ENCODE measurements around the gene PALM. TPM values are rescaled to one million over a fixed set of nuclear protein-coding genes. Genes with fewer than 3 reads are reported as not detected.

PALM gene
- total RNA-seq, 1 experiment from 2014 or later, result 21.2 TPM

DNA sequence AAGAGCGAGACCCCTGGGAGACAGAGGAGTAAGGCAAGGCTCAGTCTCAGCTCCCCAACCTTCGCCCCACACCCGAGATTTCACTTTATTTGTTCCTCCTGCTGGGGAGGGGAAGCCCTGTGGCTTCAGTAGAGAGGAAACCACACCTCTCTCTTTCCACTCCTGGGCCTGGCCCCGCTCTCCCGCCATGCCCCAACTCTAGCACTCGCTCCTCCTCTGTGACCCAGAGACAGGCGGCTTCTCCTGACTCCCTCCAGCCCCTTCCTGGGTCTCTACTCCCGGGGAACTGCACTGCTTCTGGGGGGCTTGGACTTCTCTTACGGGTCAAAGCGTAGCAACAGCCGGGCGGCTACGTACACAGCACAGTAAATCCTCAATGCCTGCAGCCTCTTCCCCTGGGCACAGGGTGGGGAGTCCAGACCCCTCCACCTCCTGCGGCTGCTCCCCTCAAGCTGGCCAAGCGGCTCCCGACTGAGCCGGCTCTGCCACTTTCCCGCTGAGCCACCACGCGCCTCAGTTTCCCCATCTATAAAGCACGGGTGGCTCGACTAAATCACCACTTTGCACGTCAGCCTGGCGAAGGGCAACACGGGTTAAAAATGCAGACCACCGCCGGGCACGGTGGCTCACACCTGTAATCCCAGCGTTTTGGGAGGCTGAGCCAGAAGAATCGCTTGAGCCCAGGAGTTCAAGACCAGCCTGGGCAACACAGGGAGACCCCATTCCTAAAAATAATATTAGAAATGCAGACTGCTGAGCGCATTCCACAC, 47.1 kb upstream of the PALM start:
- Histone ChIP-seq H3K4me1 (ENCODE audit: insufficient read depth, low read length, poor library complexity, severe bottlenecking) (peaks cover 17% of the 10 kb centered on the region), H3K9me3 (ENCODE audit: low read depth, low read length, poor library complexity, severe bottlenecking) (no peaks in the 10 kb centered on the region), H3K27ac (ENCODE audit: low read depth, low read length, poor library complexity, severe bottlenecking) (peak overlapping the region; percentile 95), H3K27me3 (replicated peaks; ENCODE audit: insufficient read depth, low read depth, low read length, poor library complexity) (no peaks in the 10 kb centered on the region), H3K4me3 (ENCODE audit: low read depth, low read length, poor library complexity, severe bottlenecking) (peak overlapping the region; percentile 99), H3K36me3 (ENCODE audit: insufficient read depth, low read length, poor library complexity, severe bottlenecking) (peaks cover 2% of the 10 kb centered on the region)
- ChIA-PET CTCF (no interaction called here), POLR2A (ENCODE audit: low non-redundant PET) (no interaction called here)
- TF ChIP-seq, protein P1, sequence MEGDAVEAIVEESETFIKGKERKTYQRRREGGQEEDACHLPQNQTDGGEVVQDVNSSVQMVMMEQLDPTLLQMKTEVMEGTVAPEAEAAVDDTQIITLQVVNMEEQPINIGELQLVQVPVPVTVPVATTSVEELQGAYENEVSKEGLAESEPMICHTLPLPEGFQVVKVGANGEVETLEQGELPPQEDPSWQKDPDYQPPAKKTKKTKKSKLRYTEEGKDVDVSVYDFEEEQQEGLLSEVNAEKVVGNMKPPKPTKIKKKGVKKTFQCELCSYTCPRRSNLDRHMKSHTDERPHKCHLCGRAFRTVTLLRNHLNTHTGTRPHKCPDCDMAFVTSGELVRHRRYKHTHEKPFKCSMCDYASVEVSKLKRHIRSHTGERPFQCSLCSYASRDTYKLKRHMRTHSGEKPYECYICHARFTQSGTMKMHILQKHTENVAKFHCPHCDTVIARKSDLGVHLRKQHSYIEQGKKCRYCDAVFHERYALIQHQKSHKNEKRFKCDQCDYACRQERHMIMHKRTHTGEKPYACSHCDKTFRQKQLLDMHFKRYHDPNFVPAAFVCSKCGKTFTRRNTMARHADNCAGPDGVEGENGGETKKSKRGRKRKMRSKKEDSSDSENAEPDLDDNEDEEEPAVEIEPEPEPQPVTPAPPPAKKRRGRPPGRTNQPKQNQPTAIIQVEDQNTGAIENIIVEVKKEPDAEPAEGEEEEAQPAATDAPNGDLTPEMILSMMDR (conservative IDR thresholded peaks at IDR 0.05; ENCODE audit: low read depth, low read length), result no peak
- TF ChIP-seq EZH2 (IDR thresholded peaks at IDR 0.05; ENCODE audit: borderline replicate concordance, low read depth, low read length, poor library complexity, severe bottlenecking), result no peak
- no TSS peak for BruUV-seq (replicated peaks)
- DNase-seq (ENCODE audit: low spot score), result no peak
- intact Hi-C loops (cut with micrococcal nuclease; ENCODE audit: unreplicated experiment), result loop anchor here (10.0 kb wide), 1 partner anchor 253 kb away; the partner anchor contains the start of genes KISS1R and R3HDM4

DNA sequence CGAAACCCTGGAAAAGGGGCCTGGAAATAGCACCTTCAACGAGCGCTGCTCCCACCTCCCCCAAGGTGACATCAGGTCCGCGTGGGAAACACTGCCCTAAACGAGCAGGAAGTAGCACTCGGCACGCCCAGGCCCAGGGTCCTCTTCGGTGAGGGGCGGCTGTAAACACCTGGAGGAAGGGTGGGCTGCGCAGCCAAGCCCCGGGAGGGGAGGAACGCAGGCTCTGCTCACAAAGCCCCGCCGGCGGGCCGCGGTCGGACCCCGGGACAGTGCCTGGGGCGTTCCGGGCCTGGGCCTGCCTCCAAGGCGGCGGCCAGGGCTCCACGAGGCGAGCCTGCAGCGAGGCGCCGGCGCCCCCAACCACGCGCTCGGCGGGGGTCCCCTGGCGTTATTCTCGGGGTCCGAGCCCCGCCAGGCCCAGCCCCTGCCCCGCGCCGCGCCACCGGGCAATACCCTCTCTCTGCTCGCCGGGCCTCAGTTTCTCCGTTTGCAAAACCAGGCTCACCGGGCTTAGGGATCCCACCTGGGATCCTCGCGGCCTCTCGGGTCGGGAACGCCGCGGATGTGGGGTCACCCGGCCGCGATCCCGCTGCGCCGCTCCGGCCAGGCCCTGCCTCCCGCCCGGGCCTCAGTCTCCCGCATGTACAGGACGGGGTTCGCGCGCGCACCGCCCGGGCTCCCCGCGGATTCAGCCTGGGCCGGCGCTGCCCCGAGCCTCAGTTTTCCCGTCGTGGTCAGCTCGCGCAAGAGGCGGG, 46.4 kb upstream of the PALM start:
- Histone ChIP-seq H3K9me3 (ENCODE audit: low read depth, low read length, poor library complexity, severe bottlenecking) (no peaks in the 10 kb centered on the region), H3K36me3 (ENCODE audit: insufficient read depth, low read length, poor library complexity, severe bottlenecking) (no peaks in the 10 kb centered on the region), H3K4me1 (ENCODE audit: insufficient read depth, low read length, poor library complexity, severe bottlenecking) (peaks cover 17% of the 10 kb centered on the region), H3K27ac (ENCODE audit: low read depth, low read length, poor library complexity, severe bottlenecking) (peak overlapping the region; percentile 95), H3K4me3 (ENCODE audit: low read depth, low read length, poor library complexity, severe bottlenecking) (peak overlapping the region; percentile 99), H3K27me3 (replicated peaks; ENCODE audit: insufficient read depth, low read depth, low read length, poor library complexity) (no peaks in the 10 kb centered on the region)
- ChIA-PET POLR2A (ENCODE audit: low non-redundant PET) (interaction anchor here (0.7 kb wide), 1 partner anchor 142 kb away, joined by 13 read pairs; no protein-coding TSS in a partner anchor), CTCF (interaction anchor here (1.0 kb wide), 1 partner anchor 72 kb away, joined by 6 read pairs; no protein-coding TSS in a partner anchor)
- no peak for TF ChIP-seq EZH2 (IDR thresholded peaks at IDR 0.05; ENCODE audit: borderline replicate concordance, low read depth, low read length, poor library complexity, severe bottlenecking)
- TF ChIP-seq, protein P1 (conservative IDR thresholded peaks at IDR 0.05; ENCODE audit: low read depth, low read length), result no peak
- DNase-seq (ENCODE audit: low spot score), result no peak
- intact Hi-C loops (cut with micrococcal nuclease; ENCODE audit: unreplicated experiment), result loop anchor here (10.0 kb wide), 1 partner anchor 252 kb away; the partner anchor contains the start of genes KISS1R and R3HDM4
- no TSS peak for BruUV-seq (replicated peaks)

DNA sequence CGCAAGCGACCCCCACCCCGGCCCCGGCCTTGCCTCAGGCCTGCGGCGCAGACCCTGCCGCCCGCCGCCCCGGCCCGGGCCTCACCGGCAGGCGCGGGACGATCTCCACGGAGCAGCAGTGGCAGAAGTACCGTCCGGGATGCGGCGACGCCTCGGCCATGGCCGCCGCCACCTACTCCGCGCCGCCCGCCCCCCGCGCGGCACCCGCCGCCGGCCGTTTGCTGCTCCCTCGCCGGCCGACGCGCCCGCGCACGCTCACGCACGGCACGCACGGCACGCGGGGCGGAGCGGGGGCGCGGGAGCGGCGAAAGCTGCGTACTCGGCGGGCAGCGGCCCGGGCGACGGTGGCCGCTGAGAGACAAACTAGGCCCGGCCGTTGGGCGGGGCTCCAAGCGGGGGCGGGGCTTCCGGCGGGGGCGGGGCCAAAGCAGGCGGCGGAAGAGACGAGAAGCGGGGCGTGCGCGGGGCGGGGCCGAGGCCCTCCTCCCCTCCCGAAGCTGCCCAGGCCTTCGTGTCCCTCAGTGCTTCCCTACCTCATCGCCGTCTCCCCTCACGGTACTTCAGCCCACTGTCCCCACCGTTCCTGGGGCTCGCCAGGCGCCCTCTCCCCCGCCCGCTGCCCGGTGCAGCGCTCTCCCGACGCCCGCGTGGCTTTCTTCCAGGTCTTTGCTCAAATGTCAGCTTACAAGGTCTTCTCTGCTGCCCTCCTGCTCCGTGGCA, 45.6 kb upstream of the PALM start, which contains the start of gene RNF126:
Gene RNF126, minus strand, starts transcription at position 253 of the 720 bp plus-strand sequence. Its CDS starts 93 bp downstream, at position 160.
- no peak for TF ChIP-seq EZH2 (IDR thresholded peaks at IDR 0.05; ENCODE audit: borderline replicate concordance, low read depth, low read length, poor library complexity, severe bottlenecking)
- Histone ChIP-seq H3K27me3 (replicated peaks; ENCODE audit: insufficient read depth, low read depth, low read length, poor library complexity) (no peaks in the 10 kb centered on the region), H3K4me1 (ENCODE audit: insufficient read depth, low read length, poor library complexity, severe bottlenecking) (peaks cover 17% of the 10 kb centered on the region), H3K36me3 (ENCODE audit: insufficient read depth, low read length, poor library complexity, severe bottlenecking) (no peaks in the 10 kb centered on the region), H3K9me3 (ENCODE audit: low read depth, low read length, poor library complexity, severe bottlenecking) (no peaks in the 10 kb centered on the region), H3K27ac (ENCODE audit: low read depth, low read length, poor library complexity, severe bottlenecking) (peak within 1 kb of the TSS; percentile 95), H3K4me3 (ENCODE audit: low read depth, low read length, poor library complexity, severe bottlenecking) (peak within 1 kb of the TSS; percentile 99)
- intact Hi-C loops (cut with micrococcal nuclease; ENCODE audit: unreplicated experiment), result loop anchor here (10.0 kb wide), 1 partner anchor 252 kb away; the partner anchor contains the start of genes KISS1R and R3HDM4
- no TSS peak for BruUV-seq (replicated peaks)
- peak; percentile 96 for DNase-seq (ENCODE audit: low spot score)
- POLR2A ChIA-PET (ENCODE audit: low non-redundant PET), result interaction anchor here (0.5 to 0.7 kb wide), 2 partner anchors 135 to 141 kb away, joined by 3 to 13 read pairs; no protein-coding TSS in a partner anchor
- CTCF ChIA-PET, result interaction anchor here (0.6 to 1.0 kb wide), 3 partner anchors 71 to 604 kb away, joined by 3 to 11 read pairs (median 6); no protein-coding TSS in a partner anchor
